Stimulated activated CD4-positive, alpha-beta T cell treated with anti-CD3 and anti-CD28 coated beads, Interleukin-15, amount 100 ng/mL, for 48 hours (primary cell): ENCODE measurements around the gene DAB2IP.

Source experiments
- DNase-seq, 2 donors: peaks; one replicate each; pipeline ENCODE4 v3.0.0-alpha.2; 2020; ENCODE audit warnings: low read depth in 2 of 2

DAB2IP gene

GRCh38 chr9:121662891-121663580 is 11.6 kb downstream of the DAB2IP start:
- no peak for DNase-seq

GRCh38 chr9:121663591-121663990 is 12.2 kb downstream of the DAB2IP start:
- DNase-seq: no peak

GRCh38 chr9:121666294-121666693 is 14.9 kb downstream of the DAB2IP start:
- DNase-seq: no peak

GRCh38 chr9:121667214-121667613 is 15.8 kb downstream of the DAB2IP start:
- DNase-seq: no peak

GRCh38 chr9:121667890-121668289 is 16.5 kb downstream of the DAB2IP start:
- no peak for DNase-seq

GRCh38 chr9:121670431-121670830 is 19.0 kb downstream of the DAB2IP start:
- DNase-seq: no peak

GRCh38 chr9:121671612-121672155 is 20.2 kb downstream of the DAB2IP start:
- no peak for DNase-seq

- DNase-seq: no peak
Observed at GRCh38 chr9:121672213-121672612, 20.8 kb downstream of the DAB2IP start.

- DNase-seq: no peak
Observed at GRCh38 chr9:121672986-121673385, 21.6 kb downstream of the DAB2IP start.

GRCh38 chr9:121673576-121673975 is 22.1 kb downstream of the DAB2IP start:
- DNase-seq: no peak

GRCh38 chr9:121674017-121674416 is 22.6 kb downstream of the DAB2IP start:
- no peak for DNase-seq

- no peak for DNase-seq
Observed at GRCh38 chr9:121674952-121675351, 23.5 kb downstream of the DAB2IP start.

- no peak for DNase-seq
Observed at GRCh38 chr9:121675381-121675780, 23.9 kb downstream of the DAB2IP start.

GRCh38 chr9:121675969-121676822 is 24.8 kb downstream of the DAB2IP start:
- no peak for DNase-seq

GRCh38 chr9:121676926-121677325 is 25.5 kb downstream of the DAB2IP start:
- no peak for DNase-seq

- DNase-seq: no peak
Observed at GRCh38 chr9:121678501-121679022, 27.1 kb downstream of the DAB2IP start.

GRCh38 chr9:121679901-121680635 is 28.6 kb downstream of the DAB2IP start:
- DNase-seq: no peak

- no peak for DNase-seq
Observed at GRCh38 chr9:121681404-121681803, 30.0 kb downstream of the DAB2IP start.

- DNase-seq: no peak
Observed at GRCh38 chr9:121682201-121682600, 30.8 kb downstream of the DAB2IP start.

- no peak for DNase-seq
Observed at GRCh38 chr9:121682926-121683515, 31.6 kb downstream of the DAB2IP start.

GRCh38 chr9:121683652-121684051 is 32.2 kb downstream of the DAB2IP start:
- DNase-seq: no peak
